Loucy (cell line): ENCODE results near the gene KCNT1.

Source experiments
- H2AFZ ChIP-seq: fragments of 200-600 bp; sonication (generic); 2 replicates; pipeline ENCODE4 v1.6.0; 2016; ENCODE audit warnings: antibody characterized with exemption, mild to moderate bottlenecking, low read length, moderate library complexity
- H3F3A ChIP-seq: fragments of 200-600 bp; 2 replicates; pipeline ENCODE4 v1.6.0; 2016; ENCODE audit warnings: antibody characterized with exemption, low read depth, mild to moderate bottlenecking
- H3K27me3 ChIP-seq: fragments of 200-600 bp; sonication (generic); 2 replicates; pipeline ENCODE4 v1.6.1; 2014; ENCODE audit warnings: low read length, mild to moderate bottlenecking; ENCODE audit not compliant: insufficient read depth, poor library complexity, severe bottlenecking
- H3K36me3 ChIP-seq: fragments of 200-600 bp; sonication (generic); 2 replicates; pipeline ENCODE4 v1.6.1; 2016; ENCODE audit warnings: low read length; ENCODE audit not compliant: insufficient read depth
- H3K4me1 ChIP-seq: fragments of 200-600 bp; sonication (generic); 2 replicates; pipeline ENCODE4 v1.5.1; 2014; ENCODE audit warnings: low read length, mild to moderate bottlenecking; ENCODE audit not compliant: insufficient read depth, poor library complexity, severe bottlenecking
- H3K4me2 ChIP-seq: fragments of 200-600 bp; sonication (generic); 2 replicates; pipeline ENCODE4 v1.6.0; 2014; ENCODE audit warnings: antibody characterized with exemption, low read length, low read depth, mild to moderate bottlenecking; ENCODE audit not compliant: poor library complexity, severe bottlenecking
- H3K4me3 ChIP-seq: fragments of 200-600 bp; sonication (generic); 2 replicates; pipeline ENCODE4 v1.5.1; 2014; ENCODE audit warnings: low read length, mild to moderate bottlenecking, mixed read lengths; ENCODE audit not compliant: poor library complexity, severe bottlenecking
- H3K79me2 ChIP-seq: fragments of 200-600 bp; sonication (generic); 2 replicates; pipeline ENCODE4 v1.6.1; 2014; ENCODE audit warnings: low read length; ENCODE audit not compliant: insufficient read depth
- H3K9ac ChIP-seq: fragments of 200-600 bp; sonication (generic); 2 replicates; pipeline ENCODE4 v1.6.0; 2014; ENCODE audit warnings: mild to moderate bottlenecking, low read depth, low read length, moderate library complexity; ENCODE audit not compliant: poor library complexity, severe bottlenecking
- H3K9me2 ChIP-seq: fragments of 200-600 bp; sonication (generic); replicated peaks from 2 replicates; pipeline ENCODE4 v1.6.1; 2016; ENCODE audit warnings: low read depth, low read length, mixed read lengths
- H3K9me3 ChIP-seq: fragments of 200-600 bp; sonication (generic); 2 replicates; pipeline ENCODE4 v1.6.1; 2014; ENCODE audit warnings: mild to moderate bottlenecking, antibody characterized with exemption, low read length, low read depth; ENCODE audit not compliant: insufficient read depth
- H4K20me1 ChIP-seq: fragments of 200-600 bp; sonication (generic); 2 replicates; pipeline ENCODE4 v1.6.0; 2014; ENCODE audit warnings: antibody characterized with exemption, low read length, mild to moderate bottlenecking; ENCODE audit not compliant: insufficient read depth, poor library complexity, severe bottlenecking
- EZH2phosphoT487 ChIP-seq: fragments of 200-600 bp; IDR thresholded peaks from 2 replicates; pipeline ENCODE4 v1.6.1; 2018; ENCODE audit warnings: antibody characterized with exemption, mild to moderate bottlenecking, moderate library complexity, borderline replicate concordance
- TF ChIP-seq, protein P1 (sequence below): fragments of 200-600 bp; sonication (generic); conservative IDR thresholded peaks from 2 replicates; pipeline ENCODE4 v1.5.1; 2014; ENCODE audit warnings: mild to moderate bottlenecking, antibody characterized with exemption, low read length

Gene KCNT1

GRCh38 chr9:135813671-135814290 lies 111.8 kb downstream of the KCNT1 start:
- TF ChIP-seq, protein P1, sequence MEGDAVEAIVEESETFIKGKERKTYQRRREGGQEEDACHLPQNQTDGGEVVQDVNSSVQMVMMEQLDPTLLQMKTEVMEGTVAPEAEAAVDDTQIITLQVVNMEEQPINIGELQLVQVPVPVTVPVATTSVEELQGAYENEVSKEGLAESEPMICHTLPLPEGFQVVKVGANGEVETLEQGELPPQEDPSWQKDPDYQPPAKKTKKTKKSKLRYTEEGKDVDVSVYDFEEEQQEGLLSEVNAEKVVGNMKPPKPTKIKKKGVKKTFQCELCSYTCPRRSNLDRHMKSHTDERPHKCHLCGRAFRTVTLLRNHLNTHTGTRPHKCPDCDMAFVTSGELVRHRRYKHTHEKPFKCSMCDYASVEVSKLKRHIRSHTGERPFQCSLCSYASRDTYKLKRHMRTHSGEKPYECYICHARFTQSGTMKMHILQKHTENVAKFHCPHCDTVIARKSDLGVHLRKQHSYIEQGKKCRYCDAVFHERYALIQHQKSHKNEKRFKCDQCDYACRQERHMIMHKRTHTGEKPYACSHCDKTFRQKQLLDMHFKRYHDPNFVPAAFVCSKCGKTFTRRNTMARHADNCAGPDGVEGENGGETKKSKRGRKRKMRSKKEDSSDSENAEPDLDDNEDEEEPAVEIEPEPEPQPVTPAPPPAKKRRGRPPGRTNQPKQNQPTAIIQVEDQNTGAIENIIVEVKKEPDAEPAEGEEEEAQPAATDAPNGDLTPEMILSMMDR: no peak
- no peak for TF ChIP-seq EZH2phosphoT487
- H4K20me1 ChIP-seq: no peaks in the 10 kb centered on the region
- no peak overlapping the region for H3K9ac ChIP-seq
- no peaks in the 10 kb centered on the region for H3F3A ChIP-seq
- no peaks in the 10 kb centered on the region for H3K9me3 ChIP-seq
- no peak overlapping the region for H2AFZ ChIP-seq
- no peaks in the 10 kb centered on the region for H3K27me3 ChIP-seq
- peaks cover 97% of the 10 kb centered on the region; the same call in 1 of the 2 replicates for H3K36me3 ChIP-seq
- H3K4me3 ChIP-seq: no peak overlapping the region
- no peaks in the 10 kb centered on the region for H3K9me2 ChIP-seq
- no peaks in the 10 kb centered on the region for H3K79me2 ChIP-seq
- H3K4me1 ChIP-seq: no peaks in the 10 kb centered on the region
- H3K4me2 ChIP-seq: no peak overlapping the region

GRCh38 chr9:135814421-135815095 lies 112.6 kb downstream of the KCNT1 start:
- H3K9me3 ChIP-seq: no peaks in the 10 kb centered on the region
- H3K36me3 ChIP-seq: peaks cover 97% of the 10 kb centered on the region; the same call in 1 of the 2 replicates
- H3F3A ChIP-seq: no peaks in the 10 kb centered on the region
- H3K79me2 ChIP-seq: no peaks in the 10 kb centered on the region
- H3K4me2 ChIP-seq: no peak overlapping the region
- H3K9me2 ChIP-seq: no peaks in the 10 kb centered on the region
- H2AFZ ChIP-seq: no peak overlapping the region
- TF ChIP-seq, protein P1: no peak
- no peak for TF ChIP-seq EZH2phosphoT487
- no peak overlapping the region for H3K9ac ChIP-seq
- H3K27me3 ChIP-seq: no peaks in the 10 kb centered on the region
- no peak overlapping the region for H3K4me3 ChIP-seq
- H3K4me1 ChIP-seq: no peaks in the 10 kb centered on the region
- no peaks in the 10 kb centered on the region for H4K20me1 ChIP-seq

GRCh38 chr9:135815413-135815812 lies 113.4 kb downstream of the KCNT1 start:
- H3K4me2 ChIP-seq: no peak overlapping the region
- H3K4me3 ChIP-seq: no peak overlapping the region
- H3F3A ChIP-seq: no peaks in the 10 kb centered on the region
- H2AFZ ChIP-seq: no peak overlapping the region
- H3K36me3 ChIP-seq: peaks cover 97% of the 10 kb centered on the region; the same call in 1 of the 2 replicates
- TF ChIP-seq EZH2phosphoT487: no peak
- TF ChIP-seq, protein P1: no peak
- H4K20me1 ChIP-seq: no peaks in the 10 kb centered on the region
- H3K9me2 ChIP-seq: no peaks in the 10 kb centered on the region
- H3K9me3 ChIP-seq: no peaks in the 10 kb centered on the region
- no peaks in the 10 kb centered on the region for H3K27me3 ChIP-seq
- no peaks in the 10 kb centered on the region for H3K79me2 ChIP-seq
- H3K9ac ChIP-seq: no peak overlapping the region
- H3K4me1 ChIP-seq: no peaks in the 10 kb centered on the region
